ENCODE data around the gene TMEM208.

Gene TMEM208

GRCh38 chr16:67191995-67192681, 34.8 kb upstream of the TMEM208 start, which contains the start of gene E2F4:
TSS of gene E2F4 (plus strand) at chr16:67192155. CDS start at chr16:67192228, 73 bp downstream.
- peak; percentile 66 to 70 for DNase-seq (ENCODE audit: low read depth in 2 of 2)

GRCh38 chr16:67192781-67193361, 34.1 kb upstream of the TMEM208 start:
- DNase-seq (ENCODE audit: low read depth in 2 of 2) = no peak

DNA sequence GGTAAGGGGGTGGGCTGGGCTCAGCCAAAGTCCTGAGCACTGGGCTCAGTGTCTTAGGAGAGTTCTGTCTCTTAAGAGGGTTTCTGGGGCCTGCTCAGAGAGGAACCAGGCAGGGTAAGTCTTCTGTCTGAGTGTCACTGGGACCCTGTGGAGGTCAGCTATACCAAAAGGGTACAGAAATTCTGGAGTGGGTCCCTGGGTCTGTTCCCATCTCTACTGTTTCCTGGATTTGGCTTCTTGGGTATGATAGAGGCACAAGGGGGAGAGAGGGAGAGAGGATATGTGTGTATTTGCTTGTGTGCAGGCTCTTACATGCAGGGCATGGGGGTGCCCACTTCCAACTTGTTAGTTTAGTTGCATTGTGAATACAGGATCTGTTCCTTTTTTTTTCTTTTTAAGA, 33.4 kb upstream of the TMEM208 start:
- DNase-seq (ENCODE audit: low read depth in 2 of 2) = no peak

DNA sequence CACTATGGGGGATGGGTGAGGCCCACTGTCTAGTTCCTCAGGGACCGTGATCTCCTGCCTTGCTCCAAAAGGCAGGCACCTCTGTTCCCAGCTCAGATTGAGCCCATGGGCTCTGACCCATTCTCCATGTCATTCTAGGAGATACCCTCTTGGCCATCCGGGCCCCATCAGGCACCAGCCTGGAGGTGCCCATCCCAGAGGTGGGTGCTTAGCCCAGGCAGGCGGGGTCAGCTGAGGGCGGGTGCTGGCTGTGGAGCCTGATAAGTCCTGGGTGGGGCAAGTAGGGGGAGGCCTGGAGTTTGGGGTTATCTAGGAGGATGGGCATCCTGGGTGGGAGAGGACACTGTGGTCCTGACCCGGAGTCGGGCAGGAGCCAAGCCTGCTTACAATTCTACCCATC, 32.7 kb upstream of the TMEM208 start:
- DNase-seq (ENCODE audit: low read depth in 2 of 2) = no peak

- no peak for DNase-seq (ENCODE audit: low read depth in 2 of 2)
These were observed 31.3 kb upstream of the TMEM208 start for GRCh38 chr16:67195676-67196075.

GRCh38 chr16:67196881-67197280, 30.0 kb upstream of the TMEM208 start:
- no peak for DNase-seq (ENCODE audit: low read depth in 2 of 2)

DNA sequence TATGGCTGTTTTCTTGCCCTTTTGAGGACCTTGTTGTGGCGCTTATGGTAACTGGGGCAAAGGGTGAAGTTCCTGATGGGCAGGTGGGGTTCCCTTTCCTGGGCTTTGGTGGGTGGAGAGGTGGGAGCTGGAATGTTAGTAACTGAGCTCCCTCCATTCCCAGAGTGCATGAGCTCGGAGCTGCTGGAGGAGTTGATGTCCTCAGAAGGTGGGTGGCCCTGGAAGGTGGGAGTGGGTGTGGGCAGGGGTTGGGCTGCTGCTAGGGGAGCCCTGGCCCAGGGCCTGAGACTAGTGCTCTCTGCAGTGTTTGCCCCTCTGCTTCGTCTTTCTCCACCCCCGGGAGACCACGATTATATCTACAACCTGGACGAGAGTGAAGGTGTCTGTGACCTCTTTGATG, 29.2 kb upstream of the TMEM208 start:
- DNase-seq (ENCODE audit: low read depth in 2 of 2) = no peak

- no peak for DNase-seq (ENCODE audit: low read depth in 2 of 2)
These were observed 28.6 kb upstream of the TMEM208 start for GRCh38 chr16:67198238-67198734.

DNA sequence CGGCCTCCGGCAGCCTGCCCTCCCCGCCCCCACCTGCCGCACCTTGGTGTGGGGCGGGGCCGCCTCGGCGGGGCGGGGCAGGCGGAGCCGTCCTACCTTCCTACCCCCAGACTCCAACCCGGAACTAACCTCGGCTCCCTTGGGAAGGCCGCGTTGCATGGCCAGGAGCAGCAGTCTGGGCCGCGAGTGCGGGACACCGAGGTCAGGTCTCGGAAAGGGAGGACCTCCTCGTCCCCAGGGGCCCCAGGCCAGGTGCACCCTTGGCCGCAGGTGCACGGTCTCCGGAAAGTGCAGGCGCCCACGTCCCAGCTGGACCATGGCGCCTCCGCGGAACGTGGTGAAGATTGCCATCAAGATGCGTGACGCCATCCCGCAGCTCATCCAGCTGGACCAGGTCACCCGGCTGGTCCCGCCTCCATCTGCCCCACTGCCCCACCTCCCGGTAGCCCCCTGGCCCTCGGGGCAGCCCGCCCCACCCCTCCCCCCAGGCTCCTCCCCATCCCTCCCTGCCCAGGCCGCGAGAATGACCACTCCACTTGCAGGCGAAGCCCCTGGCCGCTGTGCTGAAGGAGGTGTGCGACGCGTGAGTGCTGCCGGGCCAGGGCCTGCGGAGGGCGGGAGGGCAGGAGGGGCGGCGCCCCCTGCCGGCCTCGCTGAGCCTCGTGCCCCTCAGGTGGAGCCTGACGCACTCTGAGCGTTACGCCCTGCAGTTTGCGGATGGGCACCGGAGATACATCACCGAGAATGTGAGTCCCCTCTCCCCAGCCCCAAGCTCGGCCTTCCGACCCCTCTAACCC, 27.7 kb upstream of the TMEM208 start, which contains the start of gene ELMO3:
Gene ELMO3 (plus strand): TSS at position 121 of the 797 bp plus-strand sequence. CDS start 196 bp downstream, at position 317.
- DNase-seq (ENCODE audit: low read depth in 2 of 2) = no peak

DNA sequence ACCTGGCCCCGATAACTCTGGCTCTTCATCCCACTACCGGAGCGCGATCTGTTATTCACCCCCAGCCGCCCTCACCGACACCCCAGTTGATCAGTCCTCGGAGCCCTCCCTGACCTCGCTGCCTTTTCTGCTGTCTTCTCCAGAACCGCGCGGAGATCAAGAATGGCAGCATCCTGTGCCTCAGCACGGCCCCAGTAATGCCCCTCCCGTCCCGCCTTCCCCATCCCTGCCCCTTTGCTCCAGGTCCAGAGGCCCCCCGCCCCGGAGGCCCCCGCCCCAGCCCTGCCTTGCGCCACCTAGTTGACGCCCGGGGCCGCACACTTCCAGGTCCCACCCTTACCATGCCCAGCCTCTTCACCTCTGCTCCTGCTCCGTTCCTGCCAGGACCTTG, 27.1 kb upstream of the TMEM208 start:
- DNase-seq (ENCODE audit: low read depth in 2 of 2) = no peak

DNA sequence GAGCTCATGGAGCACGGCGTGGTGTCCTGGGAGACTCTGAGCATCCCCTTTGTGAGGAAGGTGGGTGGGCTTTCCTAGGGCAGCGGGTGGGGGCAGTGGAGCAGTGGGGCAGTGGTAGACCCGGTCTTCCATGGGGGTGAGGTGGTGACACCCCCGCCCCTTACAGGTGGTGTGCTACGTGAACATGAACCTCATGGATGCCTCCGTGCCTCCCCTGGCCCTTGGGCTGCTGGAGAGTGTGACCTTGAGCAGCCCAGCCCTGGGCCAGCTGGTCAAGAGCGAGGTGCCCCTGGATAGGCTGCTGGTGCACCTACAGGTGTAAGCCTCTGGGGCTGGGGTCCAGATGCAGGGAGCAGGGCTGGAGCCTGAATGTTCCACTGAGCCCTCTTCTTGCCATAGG, 26.4 kb upstream of the TMEM208 start:
- DNase-seq (ENCODE audit: low read depth in 2 of 2) = no peak

- DNase-seq (ENCODE audit: low read depth in 2 of 2) = no peak
These were observed 25.3 kb upstream of the TMEM208 start for GRCh38 chr16:67201411-67202345.

- no peak for DNase-seq (ENCODE audit: low read depth in 2 of 2)
These were observed 24.5 kb upstream of the TMEM208 start for GRCh38 chr16:67202426-67202825.

DNA sequence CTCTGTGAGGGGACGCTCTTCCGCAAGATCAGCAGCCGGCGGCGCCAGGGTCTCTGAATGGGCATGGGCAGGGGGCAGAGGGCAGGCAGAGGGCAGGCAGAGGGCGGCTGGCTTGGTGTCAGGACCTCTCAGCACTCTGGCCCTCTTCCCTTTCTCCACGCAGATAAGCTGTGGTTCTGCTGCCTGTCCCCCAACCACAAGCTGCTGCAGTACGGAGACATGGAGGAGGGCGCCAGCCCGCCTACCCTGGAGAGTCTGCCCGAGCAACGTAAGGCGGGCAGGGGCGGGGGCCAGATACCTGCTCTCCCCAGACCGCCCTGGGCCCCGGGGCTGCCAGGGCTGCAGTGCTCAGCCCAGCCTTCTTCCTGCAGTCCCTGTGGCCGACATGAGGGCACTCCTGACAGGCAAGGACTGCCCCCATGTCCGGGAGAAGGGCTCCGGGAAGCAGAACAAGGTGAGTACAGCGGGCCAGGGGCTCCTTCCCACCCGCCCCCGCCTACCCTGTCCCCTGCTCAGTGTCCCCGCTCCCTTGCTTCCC, 23.9 kb upstream of the TMEM208 start:
- no peak for DNase-seq (ENCODE audit: low read depth in 2 of 2)

- no peak for DNase-seq (ENCODE audit: low read depth in 2 of 2)
These were observed 22.9 kb upstream of the TMEM208 start for GRCh38 chr16:67204076-67204475.

DNA sequence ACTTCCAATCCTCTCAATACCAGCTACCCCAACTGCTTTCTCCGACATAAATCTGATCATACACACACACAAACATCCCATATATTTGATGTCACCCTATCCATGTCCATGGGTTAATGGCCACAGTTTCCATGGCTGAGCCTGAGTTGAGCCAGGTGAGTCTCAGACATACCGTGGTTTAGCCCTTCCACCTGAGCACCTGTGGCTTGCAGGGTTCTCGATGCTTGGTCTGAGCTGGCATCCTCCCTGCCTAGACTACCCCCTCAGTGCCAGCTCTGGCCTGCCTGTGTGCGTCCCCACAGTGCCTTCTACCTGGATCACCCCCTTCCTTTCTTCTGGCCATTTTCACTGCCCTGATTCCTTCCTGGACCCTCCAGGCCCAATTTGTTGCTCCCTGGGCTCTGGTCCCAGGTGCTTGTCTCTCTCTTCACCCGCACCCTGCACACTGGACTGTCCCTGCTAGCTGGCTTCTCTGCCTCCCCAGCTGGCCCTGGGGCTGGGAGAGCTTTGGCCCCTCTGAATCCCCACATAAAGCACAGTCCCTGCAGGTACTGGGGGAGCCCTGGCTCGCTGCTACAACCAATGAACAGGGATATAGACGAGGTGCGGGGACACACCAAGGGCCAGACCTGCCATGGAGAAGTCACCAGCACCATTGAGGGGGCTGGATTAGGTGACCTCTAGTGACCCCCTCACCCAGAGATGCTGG, 20.6 kb upstream of the TMEM208 start:
- DNase-seq (ENCODE audit: low read depth in 2 of 2) = no peak

GRCh38 chr16:67206838-67207248, 20.1 kb upstream of the TMEM208 start:
- DNase-seq (ENCODE audit: low read depth in 2 of 2) = no peak

DNA sequence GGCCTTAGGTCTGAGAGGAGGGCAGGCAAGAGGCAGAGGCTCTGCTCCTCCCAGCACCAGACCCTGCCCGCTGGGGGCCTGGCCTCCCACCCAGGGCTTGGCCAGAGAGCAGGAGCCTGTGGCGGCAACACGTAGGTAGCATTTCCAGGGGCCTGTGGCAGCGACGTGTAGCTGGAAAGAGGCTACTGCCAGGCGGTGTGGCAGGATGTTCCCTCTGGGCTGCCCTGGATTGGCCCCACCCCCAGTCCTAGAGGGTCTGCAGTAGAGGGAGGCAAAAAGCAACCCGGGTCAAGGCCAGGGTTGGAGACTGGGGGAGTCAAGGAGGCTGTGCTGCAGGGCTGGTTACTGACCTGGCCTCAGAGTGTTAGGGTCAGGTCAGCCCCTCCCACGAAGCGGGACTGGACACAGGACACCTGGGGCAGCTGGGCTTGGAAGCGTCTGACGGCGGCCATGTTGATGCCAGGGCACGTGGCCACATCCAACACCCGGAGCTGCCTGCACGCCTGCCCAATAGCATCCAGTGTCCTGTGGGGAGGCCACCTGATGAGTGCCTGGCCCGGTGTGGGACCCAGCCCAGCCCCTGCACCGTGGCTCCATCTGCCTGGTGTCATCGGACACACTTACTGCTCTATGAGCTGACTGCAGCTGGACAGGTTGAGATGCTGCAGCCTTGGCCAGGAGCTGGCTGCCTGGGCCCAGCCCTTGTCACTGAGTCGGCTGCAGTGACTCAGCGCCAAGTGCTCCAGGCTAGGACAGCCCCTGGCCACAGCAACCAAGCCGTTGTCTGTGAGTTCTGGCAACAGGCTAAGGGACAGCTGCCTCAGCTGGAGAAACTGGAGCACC, 19.5 kb upstream of the TMEM208 start:
- DNase-seq (ENCODE audit: low read depth in 2 of 2) = no peak

DNA sequence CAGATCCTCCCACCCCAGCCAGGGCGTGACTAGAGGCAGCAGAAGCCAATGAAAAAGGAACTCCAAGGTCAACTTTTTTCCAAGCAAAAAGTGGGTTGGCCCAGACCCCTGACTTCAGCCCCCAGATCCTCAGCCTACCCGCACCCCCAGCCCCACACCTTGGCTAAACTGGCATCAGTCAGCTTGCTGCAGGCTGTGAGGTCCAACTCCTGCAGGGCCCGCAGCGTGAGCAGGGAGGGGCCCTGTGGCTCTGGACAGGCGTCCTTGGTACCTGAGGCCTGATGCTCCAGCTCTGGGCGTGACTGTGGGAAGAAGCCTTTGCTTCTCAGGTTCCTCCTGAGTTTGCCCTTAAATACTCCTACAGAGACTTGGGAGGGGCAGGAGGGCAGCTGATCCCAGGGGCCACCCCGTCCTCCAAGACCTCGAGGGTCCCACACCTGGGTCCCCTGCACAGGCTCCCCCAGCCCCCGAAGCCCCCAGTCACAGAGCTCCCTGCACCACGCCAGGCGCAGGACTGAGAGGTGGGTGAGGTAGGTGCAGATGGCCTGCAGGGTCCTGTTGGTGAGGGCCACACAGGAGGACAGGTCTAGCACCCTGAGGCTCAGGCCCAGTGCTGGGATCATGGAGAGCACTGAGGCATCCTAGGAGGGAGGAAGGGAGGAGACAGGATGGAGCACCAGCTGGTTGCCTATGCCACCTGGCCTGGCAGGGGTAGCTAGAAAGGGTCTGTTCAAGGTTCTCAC, 18.6 kb upstream of the TMEM208 start:
- DNase-seq (ENCODE audit: low read depth in 2 of 2) = no peak

Measured in stimulated activated CD8-positive, alpha-beta memory T cell treated with anti-CD3 and anti-CD28 coated beads, Interleukin-2, amount 100 ng/mL, for 1 hour (primary cell).